Measurements from ENCODE around the gene NRP2.

DNA sequence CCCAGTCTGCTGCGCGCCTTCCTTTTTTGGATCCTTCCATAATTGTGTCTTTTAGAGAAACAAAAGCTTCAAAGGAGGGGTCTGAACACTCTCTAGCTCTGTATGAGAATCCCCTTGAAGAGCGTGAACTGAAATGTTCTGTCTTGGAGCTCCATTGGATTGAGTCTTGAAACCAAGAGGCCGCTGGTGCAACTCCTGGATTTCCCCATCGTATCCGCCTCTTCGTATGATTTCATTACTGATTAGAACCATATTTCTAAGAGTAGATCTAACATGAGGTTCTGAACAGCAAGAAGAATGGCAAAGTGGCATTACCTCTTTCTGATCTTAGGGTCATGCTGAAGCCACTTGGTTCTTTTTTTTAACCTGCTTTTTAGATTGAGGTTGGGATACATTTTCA, 31.4 kb upstream of the NRP2 start:
- TF ChIP-seq, protein P1, sequence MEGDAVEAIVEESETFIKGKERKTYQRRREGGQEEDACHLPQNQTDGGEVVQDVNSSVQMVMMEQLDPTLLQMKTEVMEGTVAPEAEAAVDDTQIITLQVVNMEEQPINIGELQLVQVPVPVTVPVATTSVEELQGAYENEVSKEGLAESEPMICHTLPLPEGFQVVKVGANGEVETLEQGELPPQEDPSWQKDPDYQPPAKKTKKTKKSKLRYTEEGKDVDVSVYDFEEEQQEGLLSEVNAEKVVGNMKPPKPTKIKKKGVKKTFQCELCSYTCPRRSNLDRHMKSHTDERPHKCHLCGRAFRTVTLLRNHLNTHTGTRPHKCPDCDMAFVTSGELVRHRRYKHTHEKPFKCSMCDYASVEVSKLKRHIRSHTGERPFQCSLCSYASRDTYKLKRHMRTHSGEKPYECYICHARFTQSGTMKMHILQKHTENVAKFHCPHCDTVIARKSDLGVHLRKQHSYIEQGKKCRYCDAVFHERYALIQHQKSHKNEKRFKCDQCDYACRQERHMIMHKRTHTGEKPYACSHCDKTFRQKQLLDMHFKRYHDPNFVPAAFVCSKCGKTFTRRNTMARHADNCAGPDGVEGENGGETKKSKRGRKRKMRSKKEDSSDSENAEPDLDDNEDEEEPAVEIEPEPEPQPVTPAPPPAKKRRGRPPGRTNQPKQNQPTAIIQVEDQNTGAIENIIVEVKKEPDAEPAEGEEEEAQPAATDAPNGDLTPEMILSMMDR (IDR thresholded peaks at IDR 0.05), result no peak
- no peak for TF ChIP-seq POLR2A (IDR thresholded peaks at IDR 0.05)

Data from ovary (tissue), 3 donors.